ENCODE results near the gene RAB33B.
"Not testable (repeated sequence)": the region's sequence is repeated elsewhere in the genome, so short reads cannot be mapped to it uniquely, and the experiment has no call there.

Gene RAB33B

DNA sequence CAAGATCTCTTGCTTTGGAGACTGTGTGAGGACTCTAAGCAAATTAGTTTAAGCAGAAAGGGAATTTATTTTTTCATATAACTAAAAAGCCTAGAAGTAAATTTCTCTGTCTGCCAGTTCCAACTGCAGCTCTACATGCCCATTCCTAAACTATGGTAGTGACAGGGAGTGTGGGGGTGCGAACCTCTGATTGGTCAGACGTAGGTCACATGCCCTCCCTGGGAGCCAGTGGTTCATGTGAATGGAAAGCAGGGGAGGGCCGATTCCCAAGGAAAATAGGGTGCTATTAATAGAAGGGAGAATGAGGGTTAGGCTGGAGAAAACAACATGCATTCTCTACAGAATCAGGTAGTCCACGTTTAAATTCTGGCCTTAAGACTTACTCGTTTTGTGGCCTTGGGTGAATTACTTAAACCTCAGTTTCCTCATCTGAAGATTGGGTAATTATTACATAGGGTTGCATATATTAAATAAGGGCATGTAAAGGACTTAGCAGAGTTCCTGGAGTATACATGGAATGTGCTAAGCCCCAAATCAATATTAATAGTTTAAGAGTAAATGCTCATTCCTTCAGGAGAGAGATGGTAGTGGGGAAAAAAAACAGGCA lies 7.2 kb downstream of the RAB33B start:
- DNase-seq (ENCODE audit: low read depth in 1 of 2, low spot score in 1 of 2): no peak

DNA sequence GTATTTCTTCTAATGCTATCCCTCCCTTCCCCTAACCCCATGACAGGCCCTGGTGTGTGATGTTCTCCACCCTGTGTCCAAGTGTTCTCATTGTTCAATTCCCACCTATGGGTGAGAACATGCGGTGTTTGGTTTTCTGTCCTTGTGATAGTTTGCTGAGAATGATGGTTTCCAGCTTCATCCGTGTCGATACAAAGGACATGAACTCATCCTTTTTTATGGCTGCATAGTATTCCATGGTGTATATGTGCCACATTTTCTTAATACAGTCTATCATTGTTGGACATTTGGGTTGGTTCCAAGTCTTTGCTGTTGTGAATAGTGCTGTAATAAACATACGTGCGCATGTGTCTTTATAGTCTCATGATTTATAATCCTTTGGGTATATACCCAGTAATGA lies 10.6 kb downstream of the RAB33B start:
- DNase-seq (ENCODE audit: low read depth in 1 of 2, low spot score in 1 of 2): not testable (repeated sequence)

GRCh38 chr4:139465922-139466321 lies 12.0 kb downstream of the RAB33B start:
- no peak for DNase-seq (ENCODE audit: low read depth in 1 of 2, low spot score in 1 of 2)

DNA sequence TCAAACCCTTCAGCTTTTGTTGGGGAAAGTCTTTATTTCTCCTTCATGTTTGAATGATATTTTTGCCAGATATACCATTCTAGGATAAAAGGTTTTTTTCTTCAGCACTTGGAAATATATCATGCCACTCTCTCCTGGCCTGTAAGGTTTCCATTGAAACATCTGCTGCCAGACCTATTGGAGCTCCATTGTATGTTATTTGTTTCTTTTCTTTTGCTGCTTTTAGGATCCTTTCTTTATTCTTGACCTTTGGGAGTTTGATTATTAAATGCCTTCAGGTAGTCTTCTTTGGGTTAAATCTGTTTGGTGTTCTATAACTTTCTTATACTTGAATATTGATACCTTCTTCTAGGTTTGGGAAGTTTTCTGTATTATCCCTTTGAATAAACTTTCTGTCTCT lies 14.8 kb downstream of the RAB33B start:
- not testable (repeated sequence) for DNase-seq (ENCODE audit: low read depth in 1 of 2, low spot score in 1 of 2)

DNA sequence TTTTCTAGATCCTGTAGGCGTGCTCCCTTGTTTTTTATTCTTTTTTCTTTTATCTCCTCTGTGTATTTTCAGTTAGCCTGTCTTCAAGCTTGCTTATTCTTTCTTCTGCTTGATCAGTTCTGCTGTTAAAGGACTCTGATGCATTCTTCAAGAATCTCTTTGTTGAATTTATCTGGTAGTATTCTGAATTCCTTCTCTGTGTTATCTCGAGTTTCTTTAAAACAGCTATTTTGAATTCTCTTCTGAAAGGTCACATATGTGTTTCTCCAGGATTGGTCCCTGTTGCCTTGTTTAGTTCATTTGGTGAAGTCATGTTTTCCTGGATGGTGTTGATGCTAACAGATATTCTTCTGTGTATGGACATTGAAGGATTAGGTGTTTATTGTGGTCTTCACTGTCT lies 15.3 kb downstream of the RAB33B start:
- DNase-seq (ENCODE audit: low read depth in 1 of 2, low spot score in 1 of 2): no peak

DNA sequence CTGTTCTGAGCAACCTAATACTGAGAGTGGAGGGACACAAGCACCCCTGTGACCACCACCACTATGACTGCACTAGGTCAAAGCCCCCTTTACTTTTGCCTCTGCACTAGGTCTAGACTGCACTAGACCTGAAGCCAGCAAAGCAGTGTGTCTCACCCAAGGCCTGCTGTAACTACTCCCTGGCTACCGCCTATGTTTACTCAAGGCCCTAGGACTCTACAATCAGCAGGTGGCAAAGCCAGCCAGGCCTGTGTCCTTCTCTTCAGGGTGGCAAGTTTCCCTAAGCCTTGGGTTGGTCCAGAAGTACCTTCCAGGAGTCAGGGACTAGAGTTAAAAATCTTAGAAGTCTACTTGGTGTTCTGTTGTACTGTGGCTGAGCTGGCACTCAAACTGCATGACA lies 15.9 kb downstream of the RAB33B start:
- DNase-seq (ENCODE audit: low read depth in 1 of 2, low spot score in 1 of 2): no peak

DNA sequence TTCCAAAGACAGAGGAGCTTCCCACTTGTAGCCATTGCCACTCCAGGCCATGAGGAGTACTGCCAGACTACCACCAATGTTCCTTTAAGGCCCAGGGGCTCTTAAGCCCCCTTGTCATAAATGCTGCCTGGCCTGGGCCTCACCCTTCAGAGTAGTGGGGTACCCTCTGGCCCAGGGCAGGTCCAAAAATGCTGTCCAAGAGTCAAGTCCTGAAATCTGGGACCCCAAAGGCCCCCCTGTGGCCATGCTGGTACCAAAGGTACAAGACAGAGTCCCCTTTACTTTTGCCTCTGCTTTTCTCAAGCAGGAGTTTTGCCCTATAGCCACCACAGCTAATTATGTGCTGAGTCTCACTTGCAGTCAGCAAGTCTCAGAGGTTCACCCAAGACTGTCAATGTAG lies 16.4 kb downstream of the RAB33B start:
- no peak for DNase-seq (ENCODE audit: low read depth in 1 of 2, low spot score in 1 of 2)

GRCh38 chr4:139470997-139471665 lies 17.2 kb downstream of the RAB33B start:
- no peak for DNase-seq (ENCODE audit: low read depth in 1 of 2, low spot score in 1 of 2)

DNA sequence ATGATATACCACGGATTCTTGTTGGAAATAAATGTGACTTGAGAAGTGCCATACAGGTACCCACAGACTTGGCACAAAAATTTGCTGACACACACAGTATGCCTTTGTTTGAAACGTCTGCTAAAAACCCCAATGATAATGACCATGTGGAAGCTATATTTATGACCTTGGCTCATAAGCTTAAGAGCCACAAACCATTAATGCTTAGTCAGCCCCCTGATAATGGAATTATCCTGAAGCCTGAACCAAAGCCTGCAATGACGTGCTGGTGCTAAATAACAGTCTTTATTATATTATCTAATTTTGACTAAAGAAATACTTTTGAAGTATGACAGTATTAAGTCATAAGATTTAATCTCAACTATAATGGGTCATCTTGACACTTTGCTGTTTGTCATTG lies 18.9 kb downstream of the RAB33B start:
- DNase-seq (ENCODE audit: low read depth in 1 of 2, low spot score in 1 of 2): no peak

DNA sequence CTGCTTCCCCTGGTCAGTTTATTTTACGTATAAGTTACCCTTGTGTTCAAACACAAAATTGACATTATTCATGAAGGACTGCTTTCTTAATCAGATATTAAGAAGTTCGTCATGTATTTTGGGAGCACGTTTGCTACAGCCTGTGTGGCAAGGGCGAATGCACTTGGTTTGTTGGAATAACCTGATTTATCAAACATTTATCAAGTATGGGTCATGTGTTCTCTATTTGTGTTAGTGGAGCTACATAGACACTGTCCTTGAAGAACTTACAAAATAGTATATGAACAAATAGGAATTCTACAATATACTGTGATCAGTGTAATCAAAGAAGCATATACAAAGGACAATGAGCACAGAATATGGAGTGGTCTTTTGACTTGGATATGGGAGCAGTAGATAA lies 22.4 kb downstream of the RAB33B start:
- no peak for DNase-seq (ENCODE audit: low read depth in 1 of 2, low spot score in 1 of 2)

DNA sequence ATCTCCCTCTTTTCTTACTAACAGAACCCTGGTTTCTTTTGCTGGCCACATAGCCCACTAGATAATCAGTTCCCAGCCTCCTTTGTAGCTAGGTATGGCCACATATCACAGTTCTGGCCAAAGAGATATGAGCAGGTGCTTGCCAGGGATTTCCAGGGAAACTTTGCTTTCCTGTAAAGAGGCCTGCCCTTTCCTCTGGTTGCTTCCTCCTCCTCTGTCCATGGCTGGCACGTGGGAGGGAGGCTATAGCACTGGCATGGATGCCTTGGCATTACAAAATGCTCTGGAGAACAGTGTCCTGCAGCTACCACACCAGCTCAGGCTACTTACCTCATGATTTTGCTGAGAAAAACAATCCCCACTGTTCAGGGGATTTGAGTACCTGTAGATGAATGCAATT lies 27.5 kb downstream of the RAB33B start:
- no peak for DNase-seq (ENCODE audit: low read depth in 1 of 2, low spot score in 1 of 2)

DNA sequence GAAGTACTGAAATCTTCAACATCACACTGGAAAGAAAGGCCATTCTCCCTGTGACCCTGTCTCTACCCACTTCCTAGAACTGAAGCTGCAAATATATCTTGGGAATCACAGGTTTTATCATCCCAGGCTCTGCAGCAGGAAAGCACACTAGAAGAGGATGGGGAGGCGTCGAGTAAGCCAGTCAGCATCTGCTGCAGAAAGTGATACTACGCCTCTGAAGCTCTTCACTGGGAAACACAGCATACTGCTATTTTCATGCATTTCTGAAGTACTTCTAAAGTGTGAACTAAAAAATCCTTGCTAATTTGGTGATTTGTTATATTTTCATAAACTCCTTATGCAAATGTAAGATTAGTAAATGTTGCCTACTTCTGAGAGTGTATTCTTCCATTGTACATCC lies 29.1 kb downstream of the RAB33B start:
- DNase-seq (ENCODE audit: low read depth in 1 of 2, low spot score in 1 of 2): no peak

GRCh38 chr4:139484783-139485311 lies 30.9 kb downstream of the RAB33B start:
- DNase-seq (ENCODE audit: low read depth in 1 of 2, low spot score in 1 of 2): no peak

DNA sequence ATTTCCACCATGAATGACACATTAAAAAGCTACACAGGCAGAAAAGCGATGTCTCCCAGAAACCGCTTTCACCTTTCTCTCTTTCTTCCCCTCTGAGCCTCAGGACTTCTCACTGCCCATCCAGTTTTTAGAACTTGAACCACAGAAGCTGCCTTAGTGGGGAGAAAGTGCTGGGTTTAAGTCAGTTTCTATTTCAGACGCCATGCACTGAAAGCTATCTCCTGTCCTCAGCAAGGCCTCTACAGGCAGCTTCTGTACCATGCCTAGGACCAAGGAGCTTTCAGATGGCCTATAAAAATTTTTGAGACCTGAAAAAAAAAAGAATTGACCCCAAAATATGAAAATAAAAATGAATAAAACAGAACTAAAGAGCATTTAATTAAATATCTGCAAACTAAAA lies 34.5 kb downstream of the RAB33B start:
- DNase-seq (ENCODE audit: low read depth in 1 of 2, low spot score in 1 of 2): no peak

DNA sequence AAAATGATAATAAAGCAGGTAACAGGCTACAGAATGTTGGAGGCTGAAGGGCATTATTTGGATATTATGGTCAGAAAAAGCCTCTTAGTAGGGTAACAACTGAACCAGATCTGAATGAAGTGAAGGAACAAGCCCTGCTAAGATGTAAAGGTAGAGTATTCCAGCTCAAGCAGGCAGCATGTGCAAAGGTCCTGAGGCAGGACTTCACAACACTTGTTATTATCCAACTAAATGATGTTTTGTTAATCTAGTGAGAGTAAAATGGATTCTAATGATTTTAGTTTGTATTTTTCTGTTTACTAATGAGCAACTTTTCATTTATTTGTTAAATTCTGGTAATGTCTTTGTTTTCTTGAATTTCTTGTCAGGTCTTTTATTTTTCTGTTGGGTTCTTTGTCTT lies 35.7 kb downstream of the RAB33B start:
- DNase-seq (ENCODE audit: low read depth in 1 of 2, low spot score in 1 of 2): no peak

DNA sequence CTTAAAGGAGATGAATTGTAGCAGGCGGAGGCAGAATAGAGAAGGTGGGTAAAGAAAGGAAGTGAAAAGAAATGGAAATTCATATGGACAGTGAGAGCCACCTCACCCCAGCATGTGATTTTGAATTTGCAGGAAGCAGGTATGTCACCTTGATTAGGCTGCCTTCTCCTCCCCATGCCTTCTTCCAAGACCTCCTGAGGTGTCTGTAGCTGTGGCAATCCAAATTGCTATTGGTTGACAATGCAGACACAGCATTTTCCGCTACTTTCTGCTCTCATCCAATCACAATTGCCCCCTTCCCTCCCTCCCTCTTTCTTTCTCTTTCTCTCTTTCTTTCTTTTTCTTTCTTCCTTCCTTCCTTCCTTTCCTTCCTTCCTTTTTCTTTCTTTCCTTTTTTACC lies 38.5 kb downstream of the RAB33B start:
- no peak for DNase-seq (ENCODE audit: low read depth in 1 of 2, low spot score in 1 of 2)

DNA sequence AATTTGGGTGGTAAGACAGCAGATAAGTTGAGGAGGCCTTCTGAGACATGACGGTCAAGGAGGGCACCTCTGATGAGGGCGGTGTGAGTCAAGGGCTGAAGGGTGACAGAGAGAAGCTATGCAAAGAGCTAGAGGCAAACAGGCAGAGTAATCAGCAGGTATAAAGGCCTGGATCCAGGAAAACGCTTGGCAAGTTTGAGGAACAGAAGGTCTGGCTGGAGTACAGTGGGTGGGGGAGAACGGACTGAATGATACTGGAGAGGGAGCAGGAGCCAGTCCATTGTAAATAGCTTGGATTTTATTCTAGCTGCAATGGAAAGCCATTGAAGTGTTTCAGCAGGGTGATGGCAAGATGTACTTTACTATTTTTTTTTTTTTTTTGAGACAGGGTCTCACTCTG lies 39.3 kb downstream of the RAB33B start:
- DNase-seq (ENCODE audit: low read depth in 1 of 2, low spot score in 1 of 2): no peak

GRCh38 chr4:139499186-139499585 lies 45.3 kb downstream of the RAB33B start:
- no peak for DNase-seq (ENCODE audit: low read depth in 1 of 2, low spot score in 1 of 2)

GRCh38 chr4:139501117-139501516 lies 47.2 kb downstream of the RAB33B start:
- no peak for DNase-seq (ENCODE audit: low read depth in 1 of 2, low spot score in 1 of 2)

GRCh38 chr4:139501527-139501926 lies 47.6 kb downstream of the RAB33B start:
- DNase-seq (ENCODE audit: low read depth in 1 of 2, low spot score in 1 of 2): no peak

GRCh38 chr4:139501927-139502899 lies 48.3 kb downstream of the RAB33B start:
- no peak for DNase-seq (ENCODE audit: low read depth in 1 of 2, low spot score in 1 of 2)

DNA sequence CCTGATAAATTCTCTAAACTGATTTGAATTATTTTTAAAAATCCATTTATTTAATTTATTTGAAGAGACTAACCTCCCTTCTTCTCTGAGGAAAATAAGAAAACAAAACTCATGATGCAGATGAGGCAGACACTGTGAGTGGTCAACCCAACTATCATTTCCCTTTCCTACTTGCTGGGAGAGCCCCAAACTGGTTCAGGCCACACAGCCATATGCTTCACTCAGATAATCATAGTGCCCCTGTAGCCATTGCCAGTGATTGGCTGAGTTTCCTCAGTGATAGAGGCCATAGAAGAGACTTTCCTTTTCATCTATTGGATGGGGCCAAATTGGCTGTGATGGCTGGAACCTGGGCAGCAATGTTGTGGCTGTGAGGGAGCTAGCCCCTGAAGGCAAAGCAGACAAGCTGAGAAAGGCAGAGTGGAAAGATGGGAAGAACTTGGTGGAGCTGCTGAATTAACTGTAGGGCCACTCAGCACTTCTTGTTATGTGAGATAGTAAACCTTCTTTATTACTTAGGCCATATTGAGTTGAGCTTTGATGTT lies 49.8 kb downstream of the RAB33B start:
- no peak for DNase-seq (ENCODE audit: low read depth in 1 of 2, low spot score in 1 of 2)
